COLO668 (cell line): ENCODE results near the gene RIPOR1.
"Not testable (repeated sequence)": the region's sequence is repeated elsewhere in the genome, so short reads cannot be mapped to it uniquely, and the experiment has no call there.

ENCODE experiments used
- DNase-seq: peaks from one replicate; lab custom pipeline; 2025; ENCODE audit not compliant: unreplicated experiment; lab: John Stamatoyannopoulos, UW

The RIPOR1 gene, protein sequence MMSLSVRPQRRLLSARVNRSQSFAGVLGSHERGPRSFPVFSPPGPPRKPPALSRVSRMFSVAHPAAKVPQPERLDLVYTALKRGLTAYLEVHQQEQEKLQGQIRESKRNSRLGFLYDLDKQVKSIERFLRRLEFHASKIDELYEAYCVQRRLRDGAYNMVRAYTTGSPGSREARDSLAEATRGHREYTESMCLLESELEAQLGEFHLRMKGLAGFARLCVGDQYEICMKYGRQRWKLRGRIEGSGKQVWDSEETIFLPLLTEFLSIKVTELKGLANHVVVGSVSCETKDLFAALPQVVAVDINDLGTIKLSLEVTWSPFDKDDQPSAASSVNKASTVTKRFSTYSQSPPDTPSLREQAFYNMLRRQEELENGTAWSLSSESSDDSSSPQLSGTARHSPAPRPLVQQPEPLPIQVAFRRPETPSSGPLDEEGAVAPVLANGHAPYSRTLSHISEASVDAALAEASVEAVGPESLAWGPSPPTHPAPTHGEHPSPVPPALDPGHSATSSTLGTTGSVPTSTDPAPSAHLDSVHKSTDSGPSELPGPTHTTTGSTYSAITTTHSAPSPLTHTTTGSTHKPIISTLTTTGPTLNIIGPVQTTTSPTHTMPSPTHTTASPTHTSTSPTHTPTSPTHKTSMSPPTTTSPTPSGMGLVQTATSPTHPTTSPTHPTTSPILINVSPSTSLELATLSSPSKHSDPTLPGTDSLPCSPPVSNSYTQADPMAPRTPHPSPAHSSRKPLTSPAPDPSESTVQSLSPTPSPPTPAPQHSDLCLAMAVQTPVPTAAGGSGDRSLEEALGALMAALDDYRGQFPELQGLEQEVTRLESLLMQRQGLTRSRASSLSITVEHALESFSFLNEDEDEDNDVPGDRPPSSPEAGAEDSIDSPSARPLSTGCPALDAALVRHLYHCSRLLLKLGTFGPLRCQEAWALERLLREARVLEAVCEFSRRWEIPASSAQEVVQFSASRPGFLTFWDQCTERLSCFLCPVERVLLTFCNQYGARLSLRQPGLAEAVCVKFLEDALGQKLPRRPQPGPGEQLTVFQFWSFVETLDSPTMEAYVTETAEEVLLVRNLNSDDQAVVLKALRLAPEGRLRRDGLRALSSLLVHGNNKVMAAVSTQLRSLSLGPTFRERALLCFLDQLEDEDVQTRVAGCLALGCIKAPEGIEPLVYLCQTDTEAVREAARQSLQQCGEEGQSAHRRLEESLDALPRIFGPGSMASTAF

DNA sequence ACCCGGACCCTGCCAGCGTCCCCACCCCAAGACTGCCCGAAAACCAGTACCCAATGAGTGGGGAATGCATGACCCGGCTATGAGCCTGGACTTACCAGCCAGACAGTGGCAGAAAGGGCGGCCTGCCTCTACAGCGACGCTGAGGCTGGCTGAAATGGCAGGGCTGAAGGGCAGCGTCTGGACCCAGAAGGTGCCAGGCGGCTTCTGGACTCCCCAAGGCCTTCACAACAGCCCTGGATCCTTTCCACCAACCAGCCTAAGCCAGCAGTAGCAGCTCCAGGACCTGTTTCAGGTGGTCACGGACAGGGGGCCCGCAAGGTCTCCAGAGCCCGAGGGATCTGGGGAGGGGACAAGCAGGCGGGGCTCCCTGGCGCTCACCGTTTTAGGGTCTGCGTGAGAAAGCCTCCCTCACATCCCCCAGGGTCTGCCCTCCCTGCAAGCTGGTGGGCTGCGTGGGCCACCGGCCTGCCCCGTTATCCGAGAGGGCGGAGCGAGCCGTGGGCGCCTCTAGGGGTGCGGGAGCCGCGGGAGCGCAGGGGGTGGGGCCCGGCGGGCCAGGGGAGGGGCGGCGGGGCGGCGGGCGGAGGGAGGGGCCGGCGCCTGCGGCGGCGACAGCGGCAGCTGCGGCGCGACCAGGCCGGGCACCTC is at the start of gene RIPOR1:
Gene RIPOR1 (plus strand): TSS at position 608 of the 648 bp plus-strand sequence. CDS start 9,618 bp downstream, outside the sequence.
- DNase-seq = peak; percentile 72

DNA sequence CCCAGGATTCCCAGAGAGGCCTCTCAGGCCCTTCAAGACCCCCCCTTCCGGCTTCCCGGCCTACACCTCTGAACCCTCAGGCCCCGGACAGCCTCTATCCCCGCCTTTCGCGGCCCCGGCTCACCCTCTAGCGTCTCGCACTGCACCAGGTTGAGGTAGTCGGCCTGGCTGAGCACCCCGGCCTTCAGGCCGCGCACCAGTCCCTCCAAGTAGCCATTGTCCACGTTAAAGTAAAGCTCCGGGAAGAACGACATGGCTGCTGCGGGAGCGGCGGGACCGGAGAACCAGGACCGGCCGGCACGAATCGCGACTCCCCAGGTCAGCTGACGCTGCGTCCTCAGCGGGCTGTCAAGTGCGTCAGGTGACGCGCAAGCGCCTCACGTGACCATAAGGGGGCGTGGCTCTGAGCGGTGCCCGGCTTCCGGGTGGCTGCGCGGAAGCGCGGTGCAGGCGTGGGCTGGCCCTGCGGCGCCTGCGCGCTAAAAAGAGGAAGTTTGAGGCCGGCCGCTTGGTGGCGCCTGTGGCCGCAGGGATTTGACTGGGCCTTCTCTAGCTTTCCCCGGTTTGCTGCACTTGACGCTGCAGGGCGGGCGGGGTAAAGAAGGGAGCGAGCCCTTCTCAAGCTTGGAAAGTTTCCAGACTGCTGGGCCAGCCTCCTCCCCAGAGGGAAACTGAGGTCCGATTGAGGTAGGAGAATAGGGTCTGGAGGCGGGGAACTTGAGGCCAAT is 47.6 kb upstream of the RIPOR1 start, which contains the start of gene ATP6V0D1:
Gene ATP6V0D1 (minus strand): TSS at position 325 of the 728 bp plus-strand sequence. CDS start 71 bp downstream, at position 254.
- peak; percentile 98 for DNase-seq

DNA sequence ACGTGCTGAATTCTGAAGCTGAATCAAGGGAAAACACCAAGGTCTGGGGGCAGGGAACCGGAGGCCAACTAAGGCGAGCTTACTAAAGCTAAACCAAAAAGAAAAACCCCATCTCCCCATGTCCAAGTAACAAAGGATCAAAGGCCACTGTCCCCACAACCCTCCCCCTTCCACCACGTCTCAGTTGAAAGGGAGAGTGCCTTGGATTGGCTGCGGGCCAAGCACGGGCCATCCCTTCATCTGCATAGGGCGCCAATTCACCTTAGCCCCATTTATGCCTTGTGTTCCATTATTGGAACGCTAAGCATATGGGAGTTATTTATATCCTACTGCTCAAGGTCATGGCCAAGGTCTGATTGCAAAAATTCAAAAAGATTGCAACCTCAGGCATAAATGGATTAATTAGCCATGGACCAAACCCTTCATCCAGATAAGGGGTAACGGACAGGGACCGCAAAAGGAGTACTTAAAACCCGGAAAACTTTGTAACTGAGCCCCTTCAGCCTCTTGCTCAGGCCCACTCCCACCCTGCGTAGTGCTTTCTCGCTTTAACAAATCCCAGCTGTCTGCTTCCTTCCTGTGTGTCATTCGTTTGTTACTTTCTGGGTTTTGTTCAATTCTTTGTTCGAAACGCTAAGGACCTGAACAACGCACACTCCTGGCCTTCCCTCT is 46.9 kb upstream of the RIPOR1 start:
- peak; percentile 81 for DNase-seq

DNA sequence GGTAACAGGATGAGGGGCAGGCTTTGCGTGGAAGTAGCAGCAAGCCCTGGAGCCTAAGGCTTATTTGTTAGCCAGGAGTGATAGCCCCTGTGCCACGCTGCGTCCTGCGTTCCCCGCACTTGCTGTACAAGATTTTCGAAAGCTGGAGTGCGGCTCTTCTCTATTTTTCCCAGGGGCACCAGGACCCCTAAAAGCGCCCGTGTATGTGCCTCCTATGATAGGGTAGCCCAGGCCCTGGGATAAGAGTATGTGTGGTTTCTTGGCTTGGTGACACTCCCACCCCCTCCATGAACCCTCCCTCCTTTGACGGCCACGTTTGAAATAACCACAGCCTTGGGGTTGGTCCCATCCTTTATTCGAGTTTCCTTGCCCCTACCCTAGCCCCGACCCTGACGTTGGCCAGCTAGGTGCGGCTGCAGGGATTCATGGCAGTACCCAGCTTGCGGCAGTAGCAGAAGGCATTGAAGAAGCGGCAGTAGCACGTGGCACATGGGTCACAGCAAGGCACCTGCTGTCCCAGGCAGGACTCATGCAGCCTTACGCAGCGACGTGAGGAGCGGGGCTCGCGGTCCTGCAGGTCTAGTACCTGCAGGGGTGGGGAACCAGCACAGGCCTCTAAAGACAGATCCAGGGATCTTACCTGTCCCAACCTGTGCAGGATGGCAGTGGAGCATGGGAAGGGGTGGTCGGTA is 46.2 kb upstream of the RIPOR1 start:
- no peak for DNase-seq

DNA sequence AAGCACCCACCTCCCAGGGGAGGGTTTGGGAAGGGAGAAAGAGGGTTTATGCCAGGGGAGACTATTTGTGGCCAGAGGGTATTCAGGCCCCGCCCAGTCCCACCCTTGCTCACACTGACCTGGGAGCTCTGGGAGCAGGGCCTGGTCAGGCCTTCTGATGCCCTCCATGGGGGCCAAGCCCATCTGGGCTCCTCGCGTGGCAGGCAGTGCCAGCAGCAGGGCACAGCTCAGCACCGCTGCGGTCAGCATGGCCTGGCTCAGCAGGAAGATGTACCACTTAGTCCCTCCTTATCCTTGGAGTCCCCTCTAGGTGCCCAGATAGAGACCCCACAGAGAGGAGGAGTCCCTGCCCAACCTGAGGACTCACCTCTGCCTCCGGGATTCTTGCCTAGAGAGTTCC is 45.5 kb upstream of the RIPOR1 start, which contains the start of gene AGRP:
Gene AGRP (minus strand): TSS at position 398 of the 400 bp plus-strand sequence. CDS start 149 bp downstream, at position 249.
- DNase-seq = no peak

DNA sequence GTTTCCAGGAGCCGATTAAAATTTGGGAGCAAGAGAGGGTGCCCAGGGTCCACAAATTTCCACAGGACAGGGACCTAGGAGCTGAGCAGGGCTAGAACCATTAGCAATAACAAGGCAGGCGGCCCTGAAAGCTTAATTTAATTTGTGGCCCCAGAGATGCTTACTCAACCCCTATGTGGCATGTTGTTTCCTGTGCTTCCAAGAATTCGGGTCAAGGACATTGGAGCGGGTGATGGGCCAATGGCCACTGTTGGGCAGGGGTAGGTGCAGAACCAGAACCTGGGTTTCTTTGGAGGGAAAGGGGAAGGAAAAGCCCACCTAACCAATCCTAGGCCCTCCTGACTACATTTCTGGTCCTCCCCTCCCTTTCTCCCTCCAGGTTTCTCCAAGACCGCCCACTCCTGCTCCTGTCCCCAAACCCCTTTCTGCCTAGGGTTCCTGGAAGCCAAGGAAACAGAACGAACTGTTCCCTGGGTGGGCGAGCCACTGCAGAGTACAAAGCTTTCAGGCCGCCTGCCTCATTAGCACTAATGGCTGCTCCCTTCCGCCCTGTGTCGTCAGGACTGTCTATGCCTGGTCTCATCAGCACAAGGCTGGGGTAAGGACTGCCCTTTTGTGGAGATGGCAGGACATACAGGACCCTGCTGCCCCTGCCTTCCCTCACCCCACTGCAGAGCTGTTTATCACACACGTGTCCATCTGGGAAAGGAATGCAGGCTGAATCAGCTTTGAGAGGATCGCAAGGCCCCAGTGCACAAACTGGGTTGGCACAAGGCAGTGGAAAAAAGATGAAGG is 44.7 kb upstream of the RIPOR1 start:
- DNase-seq = no peak

DNA sequence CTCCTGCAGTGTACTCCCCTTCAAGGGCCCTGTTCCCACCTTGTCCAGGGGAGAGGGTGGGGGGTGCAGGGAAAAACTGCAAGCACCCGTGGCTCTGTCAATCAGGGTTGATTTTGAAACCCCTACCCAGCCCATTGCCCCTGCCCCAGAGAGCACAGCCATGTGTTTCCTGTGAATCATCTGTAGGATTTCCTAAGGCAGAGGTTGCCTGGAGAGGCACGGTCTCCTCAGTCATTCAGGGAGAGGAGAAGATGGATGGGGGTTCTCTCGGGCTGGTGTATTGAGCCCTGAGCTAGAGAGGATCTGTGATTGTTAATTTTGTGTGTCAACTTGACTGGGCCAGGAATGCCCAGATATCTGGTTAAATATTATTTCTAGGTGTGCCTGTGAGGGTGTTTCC is 41.8 kb upstream of the RIPOR1 start:
- DNase-seq = no peak

GRCh38 chr16:67487561-67487960 is 41.1 kb upstream of the RIPOR1 start:
- not testable (repeated sequence) for DNase-seq

DNA sequence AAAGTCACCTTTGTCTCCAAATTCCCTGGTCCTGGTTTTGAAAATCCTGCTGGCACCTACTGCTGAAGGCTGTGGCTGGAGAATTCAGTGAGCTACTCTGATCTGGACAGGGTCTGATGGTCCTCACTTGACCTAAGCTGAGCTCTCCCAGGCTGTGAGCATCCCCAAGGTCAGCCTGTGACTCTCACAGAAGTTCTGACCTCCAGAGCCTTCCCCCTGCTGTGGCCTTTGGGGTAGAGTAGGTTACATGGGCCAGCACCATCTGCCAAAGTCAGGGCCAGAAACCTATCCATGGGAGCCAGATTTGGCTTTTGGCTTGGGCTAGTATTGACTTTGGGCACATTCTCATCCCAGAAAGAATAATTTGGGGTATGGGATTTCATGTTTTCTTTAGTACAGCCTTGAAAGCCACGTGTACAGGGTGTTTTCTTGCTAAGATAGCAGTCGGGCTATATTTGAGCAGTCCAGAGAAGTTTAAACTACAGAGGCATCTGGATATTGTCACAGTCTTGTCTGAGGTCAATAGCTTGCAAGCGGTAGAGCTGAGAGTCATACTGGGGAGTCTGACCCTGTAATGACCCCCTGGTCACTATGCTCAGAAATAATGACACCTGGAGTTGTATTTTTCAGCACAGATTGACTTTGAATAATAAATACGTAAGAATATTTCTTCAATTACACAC is 39.1 kb upstream of the RIPOR1 start:
- DNase-seq = no peak

DNA sequence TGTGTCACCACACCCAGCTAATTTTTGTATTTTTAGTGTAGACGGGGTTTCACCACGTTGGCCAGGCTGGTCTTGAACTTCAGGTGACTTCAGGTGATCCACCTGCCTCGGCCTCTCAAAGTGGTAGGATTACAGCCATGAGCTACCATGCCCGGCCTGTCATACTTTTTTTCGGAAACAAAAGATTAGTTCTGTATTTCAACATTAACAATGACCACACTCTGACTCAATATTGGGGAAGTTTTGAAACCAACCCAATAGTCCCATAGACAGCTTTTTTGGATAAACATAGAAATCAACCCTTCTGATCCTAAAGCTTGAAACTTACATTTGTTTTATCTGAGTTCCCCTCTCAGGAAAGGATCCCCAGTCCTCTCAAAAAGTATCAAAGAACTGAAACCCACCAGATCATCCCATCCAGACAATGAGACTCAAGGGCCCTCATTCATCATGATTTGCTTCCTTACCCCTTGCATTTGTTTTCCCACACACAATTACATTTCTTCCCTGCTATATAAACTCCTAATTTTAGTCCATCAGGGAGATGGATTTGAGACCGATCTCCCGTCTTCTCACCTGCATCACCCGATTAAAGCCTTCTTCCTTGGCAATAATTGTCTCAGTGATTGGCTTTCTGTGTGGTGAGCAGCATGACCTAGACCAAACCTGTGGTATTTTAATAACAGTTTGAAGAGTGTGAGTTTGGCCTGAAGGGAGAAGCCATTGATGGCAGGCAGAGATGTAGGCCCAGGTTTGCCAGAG is 38.1 kb upstream of the RIPOR1 start:
- no peak for DNase-seq

GRCh38 chr16:67499106-67499505 is 29.5 kb upstream of the RIPOR1 start:
- no peak for DNase-seq

- no peak for DNase-seq
Observed at GRCh38 chr16:67504031-67505021, 24.3 kb upstream of the RIPOR1 start.

- DNase-seq = no peak
Observed at GRCh38 chr16:67506468-67506867, 22.2 kb upstream of the RIPOR1 start.

DNA sequence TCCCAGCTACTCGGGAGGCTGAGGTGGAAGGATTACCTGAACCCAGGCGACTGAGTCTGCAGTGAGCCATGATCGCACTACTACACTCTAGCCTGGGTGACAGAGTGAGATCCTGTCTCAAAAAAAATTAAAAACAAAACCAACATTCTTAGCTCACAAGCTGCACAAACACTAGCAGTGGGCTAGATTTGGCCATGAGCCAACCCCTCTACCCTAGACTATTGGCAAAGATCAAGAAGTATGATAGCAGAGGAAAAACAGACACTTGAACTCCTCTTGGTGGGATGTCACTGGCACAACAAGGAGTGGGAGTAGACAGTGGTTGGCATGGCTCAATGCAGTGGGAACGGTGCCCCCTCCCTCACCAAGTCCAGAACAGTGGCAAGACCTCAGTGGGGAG is 19.6 kb upstream of the RIPOR1 start:
- no peak for DNase-seq

DNA sequence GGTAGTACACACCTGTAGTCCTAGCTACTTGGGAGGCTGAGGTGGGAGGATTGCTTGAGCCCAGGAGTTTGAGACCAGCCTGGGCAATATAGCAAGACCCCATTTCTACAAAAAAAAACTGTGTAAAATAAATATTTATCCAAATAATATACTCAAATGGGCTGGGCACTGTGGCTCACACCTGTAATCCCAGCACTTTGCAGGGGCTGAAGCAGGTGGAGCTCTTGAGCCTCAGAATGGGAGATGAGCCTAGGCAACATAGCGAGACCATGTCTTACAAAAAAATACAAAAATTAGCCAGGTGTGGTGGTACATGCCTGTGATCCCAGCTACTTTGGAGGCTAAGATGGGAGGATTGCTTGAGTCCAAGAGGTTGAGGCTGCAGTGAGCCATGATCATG is 14.7 kb upstream of the RIPOR1 start:
- not testable (repeated sequence) for DNase-seq
